ENCODE results near the gene ZBTB18.
"Not testable (repeated sequence)": the region's sequence is repeated elsewhere in the genome, so short reads cannot be mapped to it uniquely, and the experiment has no call there.

The ZBTB18 gene

GRCh38 chr1:244041466-244042120 is 9.5 kb upstream of the ZBTB18 start:
- no peak for DNase-seq (ENCODE audit: low read depth in 2 of 2)

GRCh38 chr1:244042293-244042692 is 8.8 kb upstream of the ZBTB18 start:
- DNase-seq (ENCODE audit: low read depth in 2 of 2): no peak

GRCh38 chr1:244044423-244044822 is 6.7 kb upstream of the ZBTB18 start:
- no peak for DNase-seq (ENCODE audit: low read depth in 2 of 2)

- DNase-seq (ENCODE audit: low read depth in 2 of 2): not testable (repeated sequence)
Observed at GRCh38 chr1:244046254-244046653, 4.8 kb upstream of the ZBTB18 start.

- DNase-seq (ENCODE audit: low read depth in 2 of 2): no peak
Observed at GRCh38 chr1:244046907-244047611, 4.0 kb upstream of the ZBTB18 start.

- peak in 1 of 2 donors; percentile 30 for DNase-seq (ENCODE audit: low read depth in 2 of 2)
Observed at GRCh38 chr1:244047621-244048255, 3.3 kb upstream of the ZBTB18 start.

DNA sequence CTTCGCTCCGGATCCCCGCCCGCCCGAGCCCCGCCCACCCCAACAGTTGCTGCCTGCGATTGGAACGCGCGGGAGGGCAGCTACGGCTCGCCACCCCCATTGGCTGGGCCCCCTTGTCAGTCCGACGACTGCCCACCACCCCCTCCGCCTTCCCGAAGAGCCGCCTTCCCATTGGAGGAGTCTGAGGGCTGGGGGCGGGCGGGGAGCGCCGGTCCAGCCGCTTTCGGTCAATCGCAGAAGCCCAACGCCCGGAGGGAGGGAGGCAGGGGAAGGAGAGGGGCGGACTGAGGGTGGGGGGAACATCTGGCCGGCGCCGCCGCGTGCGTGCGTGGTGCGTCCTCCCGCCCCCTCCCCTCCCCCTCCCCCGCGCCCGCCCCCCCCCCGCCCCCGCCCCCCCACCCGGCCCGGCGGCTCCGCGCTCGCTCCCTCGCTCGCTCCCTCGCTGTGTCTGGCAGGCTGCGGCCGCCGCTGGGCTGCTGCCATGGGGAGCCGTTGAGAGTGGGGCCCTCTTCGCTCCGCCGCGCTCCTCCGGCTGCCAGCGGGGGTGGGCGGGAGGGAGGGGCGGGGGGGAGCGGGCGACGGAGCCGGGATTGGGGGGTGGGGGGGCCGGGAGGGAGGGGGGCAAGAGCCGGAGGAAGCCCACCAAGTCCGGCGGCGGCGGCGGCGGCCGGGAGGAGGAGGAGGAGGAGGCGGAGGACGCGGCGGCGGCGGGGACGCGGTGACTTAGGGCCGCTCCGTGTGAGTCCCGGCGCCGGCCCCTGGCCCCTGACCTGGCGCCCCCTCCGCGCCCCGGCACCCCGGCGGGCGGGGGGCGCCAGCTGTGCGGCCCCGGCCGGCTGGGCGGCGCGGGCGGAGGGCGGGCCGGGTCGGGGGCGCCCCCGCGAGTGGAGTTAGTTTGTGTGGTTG is 2.6 kb upstream of the ZBTB18 start:
- DNase-seq (ENCODE audit: low read depth in 2 of 2): peak; percentile 90

DNA sequence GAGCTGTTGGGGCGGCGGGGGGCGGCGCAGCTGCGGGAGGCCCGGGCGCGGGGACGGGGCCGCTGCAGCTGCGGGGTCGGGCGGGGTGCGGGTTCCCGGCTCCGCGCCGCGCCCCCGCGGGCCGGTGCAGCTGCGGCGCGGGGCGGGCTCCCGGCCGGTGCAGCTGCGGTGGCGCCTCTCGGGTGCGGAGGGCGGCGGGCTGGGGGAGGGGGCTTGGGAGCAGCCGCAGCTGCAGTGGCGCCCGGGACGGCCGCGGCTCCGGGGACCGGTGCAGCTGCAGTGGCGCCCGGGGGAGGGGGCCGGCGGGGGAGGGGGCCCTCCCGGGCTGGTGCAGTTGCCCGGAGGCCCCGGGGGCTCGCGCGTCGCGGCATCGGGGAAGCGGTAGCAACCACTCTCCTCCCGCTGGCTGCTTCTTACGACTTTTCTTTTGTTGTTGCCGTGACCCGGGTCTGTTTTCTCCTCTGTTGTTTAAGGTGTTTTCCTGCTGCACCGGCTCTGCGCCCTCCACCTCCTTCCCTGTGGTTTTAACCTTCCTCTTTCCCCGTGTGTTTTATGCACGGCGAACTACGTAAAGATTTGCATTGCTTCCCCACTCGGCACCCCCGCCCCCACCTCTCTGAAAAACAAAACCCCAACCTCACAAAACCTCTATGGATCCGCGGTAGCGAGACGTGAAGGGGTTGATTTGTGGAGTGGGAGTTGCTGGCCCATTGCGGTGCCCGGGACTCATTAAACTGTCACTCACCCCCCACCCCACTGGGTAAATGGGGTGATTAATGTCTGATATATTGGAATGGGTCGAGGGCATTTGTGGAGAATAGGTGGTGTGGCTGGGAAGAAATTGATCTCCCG is 1.7 kb upstream of the ZBTB18 start:
- no peak for DNase-seq (ENCODE audit: low read depth in 2 of 2)

DNA sequence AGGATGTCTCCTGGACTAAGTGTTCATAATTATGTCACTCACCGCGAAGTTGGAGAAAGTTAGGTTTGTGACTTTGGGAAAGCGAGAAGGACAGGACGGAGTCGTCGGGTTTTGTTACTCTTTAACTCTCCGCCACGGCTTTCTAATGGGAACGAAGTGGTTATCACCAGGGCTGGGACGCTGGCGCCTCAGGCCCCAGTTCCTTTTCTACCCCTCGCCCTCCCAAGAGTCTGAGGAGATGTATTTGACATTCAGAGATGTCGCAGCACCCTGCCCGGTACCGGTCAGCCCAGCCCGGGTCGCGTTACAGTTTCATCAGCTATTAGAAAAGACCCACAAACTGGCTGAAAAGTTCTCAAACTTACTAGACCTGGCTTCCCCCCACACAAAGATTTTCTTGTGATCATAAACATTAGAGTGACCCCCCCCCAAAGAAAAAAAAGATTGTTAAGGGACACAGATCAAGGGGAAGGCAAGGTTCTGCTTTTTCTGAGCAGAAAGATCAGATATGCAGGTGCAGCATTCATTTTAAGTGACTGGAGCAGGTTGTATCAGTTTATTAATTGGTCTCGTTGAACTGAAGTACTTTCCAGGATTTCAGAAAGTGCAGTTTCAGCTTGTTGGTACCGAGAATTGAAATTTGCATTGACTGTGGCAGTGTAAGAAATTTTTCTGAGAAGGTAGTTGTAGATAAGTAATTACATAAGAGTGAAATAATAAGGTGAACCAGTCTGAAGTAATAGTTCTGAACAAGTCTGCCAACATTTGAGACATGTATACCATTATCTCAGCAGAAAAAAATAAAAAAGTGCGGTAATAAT is 859 bp upstream of the ZBTB18 start:
- no peak for DNase-seq (ENCODE audit: low read depth in 2 of 2)

- DNase-seq (ENCODE audit: low read depth in 2 of 2): no peak
Observed at GRCh38 chr1:244052016-244052727, 1.1 kb downstream of the ZBTB18 start.

GRCh38 chr1:244052728-244053312 is 1.7 kb downstream of the ZBTB18 start:
- no peak for DNase-seq (ENCODE audit: low read depth in 2 of 2)

GRCh38 chr1:244053831-244054230 is 2.7 kb downstream of the ZBTB18 start:
- DNase-seq (ENCODE audit: low read depth in 2 of 2): no peak

GRCh38 chr1:244054247-244054923 is 3.3 kb downstream of the ZBTB18 start:
- DNase-seq (ENCODE audit: low read depth in 2 of 2): no peak

- DNase-seq (ENCODE audit: low read depth in 2 of 2): no peak
Observed at GRCh38 chr1:244054924-244055263, 3.8 kb downstream of the ZBTB18 start.

DNA sequence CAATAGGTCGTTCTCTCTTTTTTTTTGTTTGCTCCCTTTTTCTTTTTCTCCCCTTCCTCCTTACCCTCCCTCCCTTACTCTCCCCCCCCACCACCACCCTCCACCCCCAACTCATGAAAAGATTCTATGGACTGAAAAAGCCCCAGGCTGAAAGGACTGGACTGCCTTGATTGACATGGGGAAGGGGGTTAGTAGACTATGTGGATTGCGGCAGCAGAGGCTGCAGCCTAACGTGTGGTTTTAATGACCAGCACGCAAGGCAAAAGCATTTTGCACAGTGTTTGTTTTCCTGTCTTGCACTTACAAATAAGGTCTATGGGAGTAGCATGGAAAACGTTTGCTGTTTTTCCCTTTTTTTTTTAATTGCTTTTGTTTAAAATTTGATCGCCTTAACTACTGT is 5.5 kb downstream of the ZBTB18 start:
- no peak for DNase-seq (ENCODE audit: low read depth in 2 of 2)

DNA sequence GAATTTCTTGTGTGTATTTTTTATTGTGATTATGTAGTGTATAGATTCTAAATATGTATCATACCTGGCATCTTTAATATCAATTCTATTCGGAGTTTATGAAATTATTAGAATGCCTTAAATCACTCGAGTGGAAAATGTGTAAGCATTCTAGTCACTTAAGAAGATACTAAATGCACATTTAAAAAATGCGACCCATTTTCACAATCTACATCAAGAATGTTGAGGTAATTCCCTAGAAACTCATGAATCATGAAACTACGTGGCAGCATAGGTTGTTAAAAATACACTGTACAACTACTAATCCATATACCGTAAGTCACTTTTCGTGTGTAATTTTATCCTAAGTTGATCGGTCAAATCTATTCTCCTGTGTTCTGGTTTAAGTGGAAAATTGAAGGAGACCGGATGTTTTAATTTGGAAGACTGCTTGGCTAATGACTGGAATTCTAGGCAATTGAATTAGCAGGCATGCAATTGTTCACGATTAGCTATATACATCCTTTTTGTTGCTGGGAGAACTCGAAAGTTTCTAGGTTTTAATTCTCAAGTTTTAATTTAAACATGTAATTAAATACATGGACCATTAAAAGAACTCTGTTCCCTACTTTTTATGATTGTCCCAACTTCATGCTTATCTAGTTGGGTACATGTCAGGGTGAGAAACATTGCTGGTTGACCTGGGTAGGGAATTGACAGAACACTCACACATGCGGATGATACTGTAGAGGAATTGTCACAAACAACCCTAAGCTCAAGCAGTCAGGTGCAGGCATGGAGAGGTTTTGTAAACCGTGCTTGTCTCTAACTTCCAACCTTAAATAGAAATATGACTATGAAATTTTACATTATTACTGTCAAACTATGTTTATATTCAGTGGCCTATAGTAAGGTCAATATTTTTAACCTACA is 6.6 kb downstream of the ZBTB18 start:
- DNase-seq (ENCODE audit: low read depth in 2 of 2): no peak

- no peak for DNase-seq (ENCODE audit: low read depth in 2 of 2)
Observed at GRCh38 chr1:244060117-244060516, 9.0 kb downstream of the ZBTB18 start.

- no peak for DNase-seq (ENCODE audit: low read depth in 2 of 2)
Observed at GRCh38 chr1:244060686-244061085, 9.6 kb downstream of the ZBTB18 start.
